Left ventricle myocardium inferior (tissue), 1 donor: Measurements from ENCODE around the gene TMEM45A. TPM values are rescaled to one million over a fixed set of nuclear protein-coding genes. Genes with fewer than 3 reads are reported as not detected.

Experiments used
- DNase-seq: peaks from one replicate; pipeline ENCODE4 v3.0.0-alpha.2; 2020
- H3K27ac ChIP-seq: fragments of 200-600 bp; replicated peaks from 2 replicates; pipeline ENCODE4 v1.8.0; 2021
- H3K27me3 ChIP-seq: fragments of 200-600 bp; 2 replicates; pipeline ENCODE4 v1.8.0; 2021; ENCODE audit warnings: low read depth
- H3K36me3 ChIP-seq: fragments of 200-600 bp; 2 replicates; pipeline ENCODE4 v1.8.0; 2021
- H3K4me1 ChIP-seq: fragments of 200-600 bp; 2 replicates; pipeline ENCODE4 v1.8.0; 2021
- H3K4me3 ChIP-seq: fragments of 200-600 bp; 2 replicates; pipeline ENCODE4 v1.8.0; 2021; ENCODE audit warnings: mild to moderate bottlenecking, moderate library complexity
- H3K9me3 ChIP-seq: fragments of 200-600 bp; replicated peaks from 2 replicates; pipeline ENCODE4 v1.8.0; 2021
- CTCF ChIP-seq: fragments of 200-600 bp; IDR thresholded peaks from 2 replicates; pipeline ENCODE4 v1.8.0; 2021; ENCODE audit warnings: antibody characterized with exemption, mild to moderate bottlenecking, borderline replicate concordance
- intact Hi-C: fragments of 100-400 bp; cut with micrococcal nuclease; formaldehyde crosslinking; loops from one replicate; pipeline ENCODE4 v1.11.0; 2022
- total RNA-seq: library from RNA; stranded (reverse); fragmentation: NEBNext Ultra II Directional; extraction: Animal tissue kit (Norgen Biotek cat#: 25700); gene quantifications from one replicate; pipeline ENCODE4 v1.2.1, GENCODE V29; 2021
- donor health status: DM: no; HTN: yes; CAD: no; lungs with severe emphysema.

TMEM45A gene
- total RNA-seq, 1 donor from 2014 or later: 3.2 TPM

GRCh38 chr3:100609305-100609704 lies 116.9 kb downstream of the TMEM45A start, which contains the start of gene ADGRG7:
TSS of gene ADGRG7 (plus strand) at chr3:100609601. CDS start at chr3:100609857, 256 bp downstream.
- DNase-seq: no peak
- H3K36me3 ChIP-seq: no peaks in the 10 kb centered on the region
- H3K4me3 ChIP-seq: no peak within 1 kb of the TSS
- intact Hi-C loops: no loop called here
- H3K9me3 ChIP-seq: no peaks in the 10 kb centered on the region
- no peak within 1 kb of the TSS for H3K27ac ChIP-seq
- no peak for TF ChIP-seq CTCF
- peaks cover 40% of the 10 kb centered on the region for H3K27me3 ChIP-seq
- H3K4me1 ChIP-seq: no peaks in the 10 kb centered on the region

- Histone ChIP-seq H3K36me3 (no peaks in the 10 kb centered on the region), H3K4me1 (no peaks in the 10 kb centered on the region), H3K4me3 (no peak overlapping the region), H3K27me3 (peaks cover 40% of the 10 kb centered on the region), H3K9me3 (no peaks in the 10 kb centered on the region), H3K27ac (no peak overlapping the region)
- no peak for TF ChIP-seq CTCF
- no peak for DNase-seq
- intact Hi-C loops: no loop called here
Measured at GRCh38 chr3:100609963-100610362, 117.5 kb downstream of the TMEM45A start.

GRCh38 chr3:100611221-100611620 lies 118.8 kb downstream of the TMEM45A start:
- Histone ChIP-seq H3K27ac (no peak overlapping the region), H3K36me3 (no peaks in the 10 kb centered on the region), H3K4me1 (no peaks in the 10 kb centered on the region), H3K9me3 (no peaks in the 10 kb centered on the region), H3K4me3 (no peak overlapping the region), H3K27me3 (peaks cover 40% of the 10 kb centered on the region)
- no peak for TF ChIP-seq CTCF
- DNase-seq: no peak
- intact Hi-C loops: no loop called here

- H3K27ac ChIP-seq: no peak overlapping the region
- DNase-seq: no peak
- H3K4me3 ChIP-seq: no peak overlapping the region
- intact Hi-C loops: no loop called here
- H3K36me3 ChIP-seq: no peaks in the 10 kb centered on the region
- H3K9me3 ChIP-seq: no peaks in the 10 kb centered on the region
- no peak for TF ChIP-seq CTCF
- H3K27me3 ChIP-seq: peaks cover 36% of the 10 kb centered on the region
- H3K4me1 ChIP-seq: no peaks in the 10 kb centered on the region
Measured at GRCh38 chr3:100613721-100614390, 121.4 kb downstream of the TMEM45A start.

GRCh38 chr3:100614941-100615340 lies 122.5 kb downstream of the TMEM45A start:
- H3K36me3 ChIP-seq: no peaks in the 10 kb centered on the region
- H3K4me3 ChIP-seq: no peak overlapping the region
- no peaks in the 10 kb centered on the region for H3K9me3 ChIP-seq
- DNase-seq: no peak
- no peak for TF ChIP-seq CTCF
- intact Hi-C loops: no loop called here
- H3K27ac ChIP-seq: no peak overlapping the region
- H3K4me1 ChIP-seq: no peaks in the 10 kb centered on the region
- peaks cover 28% of the 10 kb centered on the region for H3K27me3 ChIP-seq
